OCI-LY1 (cell line): Measurements from ENCODE around the gene TMEM63B.

Experiments
- H2AFZ ChIP-seq: fragments of 200-600 bp; sonication (generic), shearing (Covaris generic); 2 replicates; pipeline ENCODE4 v1.6.0; 2014; ENCODE audit warnings: antibody characterized with exemption, mild to moderate bottlenecking, low read length
- H3F3A ChIP-seq: fragments of 200-600 bp; sonication (generic), shearing (Covaris generic); 2 replicates; pipeline ENCODE4 v1.6.0; 2014; ENCODE audit warnings: mild to moderate bottlenecking, antibody characterized with exemption, low read length, moderate library complexity; ENCODE audit not compliant: insufficient read depth
- H3K27ac ChIP-seq: fragments of 200-600 bp; sonication (generic); 2 replicates; pipeline ENCODE4 v1.5.1; 2014; ENCODE audit warnings: low read length, mixed run types, mild to moderate bottlenecking, low read depth; ENCODE audit not compliant: poor library complexity, severe bottlenecking
- H3K27me3 ChIP-seq: fragments of 200-600 bp; sonication (generic); 2 replicates; pipeline ENCODE4 v1.6.0; 2014; ENCODE audit warnings: antibody characterized with exemption, mild to moderate bottlenecking, low read length, moderate library complexity; ENCODE audit not compliant: insufficient read depth
- H3K36me3 ChIP-seq: fragments of 200-600 bp; sonication (generic); 2 replicates; pipeline ENCODE4 v1.6.1; 2014; ENCODE audit warnings: mild to moderate bottlenecking, antibody characterized with exemption, low read length, moderate library complexity, mixed read lengths; ENCODE audit not compliant: insufficient read depth
- H3K4me1 ChIP-seq: fragments of 200-600 bp; sonication (generic); 2 replicates; pipeline ENCODE4 v1.5.1; 2014; ENCODE audit warnings: mild to moderate bottlenecking, low read length, moderate library complexity; ENCODE audit not compliant: insufficient read depth, severe bottlenecking
- H3K4me2 ChIP-seq: fragments of 200-600 bp; sonication (generic), shearing (Covaris generic); 2 replicates; pipeline ENCODE4 v1.6.1; 2014; ENCODE audit warnings: low read length
- H3K4me3 ChIP-seq: fragments of 200-600 bp; sonication (generic); 2 replicates; pipeline ENCODE4 v1.5.1; 2014; ENCODE audit warnings: low read length, low read depth, mild to moderate bottlenecking, mixed read lengths; ENCODE audit not compliant: poor library complexity, severe bottlenecking
- H3K79me2 ChIP-seq: fragments of 200-600 bp; shearing (Covaris generic); 2 replicates; pipeline ENCODE4 v1.6.1; 2016; ENCODE audit warnings: mixed run types, low read length, mixed read lengths; ENCODE audit not compliant: insufficient read depth
- H3K9ac ChIP-seq: fragments of 200-600 bp; sonication (generic), shearing (Covaris generic); 2 replicates; pipeline ENCODE4 v1.6.1; 2014; ENCODE audit warnings: mild to moderate bottlenecking, low read length, mixed read lengths
- H3K9me2 ChIP-seq: fragments of 200-600 bp; sonication (generic), shearing (Covaris generic); 2 replicates; pipeline ENCODE4 v1.6.1; 2014; ENCODE audit warnings: low read depth, mild to moderate bottlenecking, low read length, mixed read lengths
- H3K9me3 ChIP-seq: fragments of 200-600 bp; shearing (Covaris generic); 2 replicates; pipeline ENCODE4 v1.6.1; 2014; ENCODE audit warnings: low read length, mixed read lengths
- H4K20me1 ChIP-seq: fragments of 200-600 bp; sonication (generic), shearing (Covaris generic); 2 replicates; pipeline ENCODE4 v1.6.0; 2016; ENCODE audit warnings: mild to moderate bottlenecking, low read length; ENCODE audit not compliant: insufficient read depth
- CTCF ChIP-seq: fragments of 200-600 bp; sonication (generic), shearing (Covaris generic); IDR thresholded peaks from 2 replicates; pipeline ENCODE4 v1.5.1; 2017; ENCODE audit warnings: mild to moderate bottlenecking, antibody characterized with exemption, low read length, moderate library complexity, mixed read lengths
- EZH2 ChIP-seq: fragments of 200-600 bp; sonication (generic), shearing (Covaris generic); IDR thresholded peaks from 2 replicates; pipeline ENCODE4 v1.8.0; 2017; ENCODE audit warnings: borderline replicate concordance, mixed run types, mild to moderate bottlenecking, antibody characterized with exemption, low read length, moderate library complexity, mixed read lengths

The TMEM63B gene

GRCh38 chr6:44199883-44200282, 72.5 kb downstream of the TMEM63B start:
- Histone ChIP-seq H3K4me1 (no peaks in the 10 kb centered on the region), H3K4me2 (no peak overlapping the region), H3K9ac (no peak overlapping the region), H3K9me2 (no peaks in the 10 kb centered on the region), H3K27ac (no peak overlapping the region), H4K20me1 (no peaks in the 10 kb centered on the region), H3K79me2 (no peaks in the 10 kb centered on the region), H3F3A (no peaks in the 10 kb centered on the region), H3K4me3 (no peak overlapping the region), H2AFZ (no peak overlapping the region), H3K27me3 (peaks cover 4% of the 10 kb centered on the region; the same call in 1 of the 2 replicates), H3K36me3 (no peaks in the 10 kb centered on the region), H3K9me3 (no peaks in the 10 kb centered on the region)
- TF ChIP-seq EZH2 (no peak), CTCF (no peak)

GRCh38 chr6:44201200-44201599, 73.8 kb downstream of the TMEM63B start:
- Histone ChIP-seq H3K36me3 (no peaks in the 10 kb centered on the region), H3K9me3 (no peaks in the 10 kb centered on the region), H3K27ac (no peak overlapping the region), H2AFZ (no peak overlapping the region), H3K27me3 (peaks cover under 1% of the 10 kb centered on the region; the same call in 1 of the 2 replicates), H3K4me3 (no peak overlapping the region), H3K4me2 (no peak overlapping the region), H3K79me2 (no peaks in the 10 kb centered on the region), H3F3A (no peaks in the 10 kb centered on the region), H3K9me2 (no peaks in the 10 kb centered on the region), H4K20me1 (no peaks in the 10 kb centered on the region), H3K4me1 (no peaks in the 10 kb centered on the region), H3K9ac (no peak overlapping the region)
- TF ChIP-seq EZH2 (no peak), CTCF (no peak)

GRCh38 chr6:44201638-44202303, 74.4 kb downstream of the TMEM63B start:
- H3K4me3 ChIP-seq = no peak overlapping the region
- H3K36me3 ChIP-seq = no peaks in the 10 kb centered on the region
- no peaks in the 10 kb centered on the region; the same call in 1 of the 2 replicates for H3K27me3 ChIP-seq
- H3K9me2 ChIP-seq = no peaks in the 10 kb centered on the region
- no peaks in the 10 kb centered on the region for H3K9me3 ChIP-seq
- no peak for TF ChIP-seq CTCF
- TF ChIP-seq EZH2 = no peak
- H2AFZ ChIP-seq = no peak overlapping the region
- H3K4me1 ChIP-seq = no peaks in the 10 kb centered on the region
- no peak overlapping the region for H3K4me2 ChIP-seq
- H3K79me2 ChIP-seq = no peaks in the 10 kb centered on the region
- H3F3A ChIP-seq = no peaks in the 10 kb centered on the region
- no peaks in the 10 kb centered on the region for H4K20me1 ChIP-seq
- H3K27ac ChIP-seq = no peak overlapping the region
- H3K9ac ChIP-seq = no peak overlapping the region
